K562 (cell line): Measurements from ENCODE around the gene PGM5. TPM values are rescaled to one million over a fixed set of nuclear protein-coding genes. Genes with fewer than 3 reads are reported as not detected.

ENCODE experiments used
- ATAC-seq: fragments of 200-7000 bp; cut with Tn5 transposase; 3 replicates; pipeline ENCODE4 v1.9.1; 2020; ENCODE audit warnings: moderate library complexity
- BruUV-seq: library from RNA; stranded (reverse); fragments of 400-500 nt; replicated peaks from 2 replicates; lab custom pipeline; 2021; lab: Mats Ljungman, UMichigan
- CTCF ChIA-PET: fragments of 300-600 bp; formaldehyde crosslinking; extraction: SDS; loops from one replicate; lab custom pipeline; 2021; ENCODE audit warnings: low intra/inter-chr PET ratio; lab: Yijun Ruan, JAX
- POLR2A ChIA-PET: fragments of 300-600, 350-650 bp; sonication (Branson Sonifier 250); formaldehyde crosslinking; extraction: SDS; loops from one replicate; lab custom pipeline; 2021; ENCODE audit warnings: antibody characterized with exemption, inconsistent platforms; lab: Yijun Ruan, JAX
- DNase-seq, 4 experiments: peaks; one replicate each; pipeline versions ENCODE4 v3.0.0 to v3.0.0-alpha.2; 2011 to 2018; ENCODE audit warnings: low spot score in 3 of 4, mixed read lengths in 3 of 4; ENCODE audit errors: extremely low read depth in 1 of 4
- FAIRE-seq: peaks from 2 replicates; lab custom pipeline; 2011; peaks lifted over from hg19 to GRCh38; lab: Jason Lieb, UNC
- H2AFZ ChIP-seq: 2 replicates; pipeline ENCODE4 v1.6.0; 2011; ENCODE audit warnings: low read depth, low read length, control low read depth, inconsistent platforms
- H3K27ac ChIP-seq: fragments of 200-600 bp; 3 replicates; pipeline ENCODE4 v1.8.0; 2011; ENCODE audit warnings: low read depth, mild to moderate bottlenecking, control low read depth, inconsistent platforms, low read length, moderate library complexity, mixed read lengths; ENCODE audit errors: extremely low read depth
- H3K27me3 ChIP-seq, 2 experiments: fragments of 300-600 bp in 1 of 2; 2 replicates in 1 of 2; 3 replicates in 1 of 2; pipeline versions ENCODE4 v1.6.0 to v1.8.0; 2011; ENCODE audit warnings: inconsistent platforms in 2 of 2, low read length in 2 of 2, mild to moderate bottlenecking in 1 of 2, mixed read lengths in 1 of 2, moderate library complexity in 1 of 2; ENCODE audit not compliant: control insufficient read depth in 2 of 2, insufficient read depth in 2 of 2
- H3K36me3 ChIP-seq: fragments of 300-600 bp; 3 replicates; pipeline ENCODE4 v1.8.0; 2011; ENCODE audit warnings: mild to moderate bottlenecking, low read length, inconsistent platforms; ENCODE audit not compliant: control insufficient read depth, insufficient read depth
- H3K4me1 ChIP-seq, 2 experiments: fragments of 200-600 bp in 1 of 2; replicated peaks in 1 of 2; 2 replicates in 1 of 2; 3 replicates in 1 of 2; pipeline versions ENCODE4 v1.5.1 to v1.8.0; 2011; ENCODE audit warnings: inconsistent platforms in 2 of 2, low read length in 2 of 2, mild to moderate bottlenecking in 1 of 2, mixed read lengths in 1 of 2, moderate library complexity in 1 of 2; ENCODE audit not compliant: control insufficient read depth in 2 of 2, insufficient read depth in 2 of 2
- H3K4me2 ChIP-seq: 2 replicates; pipeline ENCODE4 v1.6.1; 2011; ENCODE audit warnings: low read length, control low read depth, inconsistent platforms, mixed read lengths; ENCODE audit not compliant: insufficient read depth
- H3K4me3 ChIP-seq: fragments of 200-600 bp; sonication (generic), shearing (Covaris generic); 2 replicates; pipeline ENCODE4 v1.5.1; 2016; ENCODE audit warnings: control low read depth, inconsistent platforms
- H3K79me2 ChIP-seq: fragments of 200-600 bp; 3 replicates; pipeline ENCODE4 v1.8.0; 2011; ENCODE audit warnings: low read length, inconsistent platforms; ENCODE audit not compliant: control insufficient read depth, insufficient read depth
- H3K9ac ChIP-seq, 2 experiments: 2 replicates each; pipeline versions ENCODE4 v1.6.0 to v1.6.1; 2011; ENCODE audit warnings: low read depth in 2 of 2, low read length in 2 of 2, control low read depth in 1 of 2, inconsistent platforms in 1 of 2, mild to moderate bottlenecking in 1 of 2, mixed read lengths in 1 of 2; ENCODE audit not compliant: insufficient read depth in 1 of 2
- H3K9me1 ChIP-seq: one replicate; pipeline ENCODE4 v1.6.0; 2011; ENCODE audit warnings: inconsistent platforms, mild to moderate bottlenecking, low read length, moderate library complexity; ENCODE audit not compliant: control insufficient read depth, insufficient read depth
- H3K9me3 ChIP-seq: replicated peaks from 2 replicates; pipeline ENCODE4 v1.5.1; 2011; ENCODE audit warnings: low read depth, low read length, inconsistent platforms; ENCODE audit not compliant: control insufficient read depth, insufficient read depth
- H4K20me1 ChIP-seq: replicated peaks from 2 replicates; pipeline ENCODE4 v1.6.1; 2011; ENCODE audit warnings: low read length, inconsistent platforms, mixed read lengths; ENCODE audit not compliant: control insufficient read depth, insufficient read depth
- WGBS: fragments of 100-300 bp; shearing (Covaris generic); methylation state at CpG from one replicate; pipeline ENCODE4 v1.1.6; 2016; ENCODE audit warnings: low coverage, mixed read lengths; ENCODE audit not compliant: insufficient coverage; ENCODE audit errors: missing lambda C conversion rate; 5-methylcytosine and 5-hydroxymethylcytosine counted together
- in situ Hi-C: fragments of 300-500 bp; cut with MboI; formaldehyde crosslinking; loops from 4 replicates; pipeline ENCODE4 v1.15.0; 2018; ENCODE audit warnings: inconsistent platforms, mixed read lengths
- intact Hi-C: fragments of 100-400 bp; cut with micrococcal nuclease; formaldehyde crosslinking; loops from 2 replicates; pipeline ENCODE4 v1.14.2; 2022
- polyA plus RNA-seq, 8 experiments: library from polyadenylated mRNA; depleted of rRNA in 4 of 8; stranded (reverse) in 5 of 8; unstranded in 3 of 8; fragments of >200 nt; fragmentation: Nextera tagmentation in 2 of 8; fragmentation: Illumina TruSeq in 1 of 8; extraction: Ambion mirVana in 2 of 8; extraction: Trizol in 1 of 8; gene quantifications; 2 replicates each; pipeline versions ENCODE4 v1.2.1 to v1.2.3, GENCODE V29; 2011 to 2014; ENCODE audit warnings: inconsistent platforms in 1 of 8, missing spikeins in 1 of 8
- total RNA-seq, 7 experiments: library from RNA; depleted of rRNA in 6 of 7; stranded (reverse); fragments of >200 nt in 6 of 7; fragmentation: Illumina TruSeq in 2 of 7; extraction: Trizol in 2 of 7; gene quantifications; 2 replicates each; pipeline versions ENCODE4 v1.2.1 to v1.2.3, GENCODE V29; 2011 to 2021; ENCODE audit warnings: low replicate concordance in 1 of 7
- TF ChIP-seq, protein P1 (sequence below), 2 experiments: fragments of 200-800 bp in 1 of 2; sonication (Bioruptor generic) in 1 of 2; sonication (generic) in 1 of 2; formaldehyde crosslinking in 1 of 2; IDR thresholded peaks in 1 of 2; conservative IDR thresholded peaks in 1 of 2; 2 replicates each; pipeline versions ENCODE4 v1.5.0 to v1.6.1; 2016 to 2020; ENCODE audit warnings: missing compliant biosample characterization in 1 of 2, missing genetic modification characterization in 1 of 2, missing genetic modification reagents in 1 of 2
- TF ChIP-seq, protein P2 (sequence below): sonication (generic); formaldehyde crosslinking; IDR thresholded peaks from 2 replicates; pipeline ENCODE4 v1.8.0; 2022; ENCODE audit warnings: mild to moderate bottlenecking, missing genetic modification reagents

Gene PGM5
- total and polyA plus RNA-seq, 9 of the 15 experiments (the other 6 are each of a cell fraction or from before 2014, with no cell fraction given), result 0.03 to 0.24 (median 0.15) TPM; not detected in 1

DNA sequence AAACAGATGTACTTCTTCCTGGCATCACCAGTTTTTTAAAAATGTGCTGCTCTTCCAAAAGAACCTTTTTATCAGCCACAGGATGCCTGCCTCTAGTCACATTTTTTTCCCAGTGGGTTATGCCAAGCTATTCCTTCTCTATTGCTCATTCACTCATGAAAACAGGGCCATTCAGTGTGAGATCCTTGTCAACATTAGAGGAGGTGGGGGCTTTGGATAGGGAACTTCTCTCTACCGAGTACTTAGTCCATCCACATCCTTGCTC, 181.1 kb downstream of the PGM5 start:
- FAIRE-seq (no peak), ATAC-seq (no peak), DNase-seq (no peak)
- Histone ChIP-seq H3K27ac (no peak overlapping the region), H3K36me3 (no peaks in the 10 kb centered on the region), H3K4me2 (no peak overlapping the region), H3K4me1 (no peaks in the 10 kb centered on the region), H3K9me1 (no peaks in the 10 kb centered on the region), H3K9me3 (no peaks in the 10 kb centered on the region), H3K27me3 (peaks cover 0 to 8% of the 10 kb centered on the region in 2 experiments; a peak in 3 of 5 replicates), H4K20me1 (no peaks in the 10 kb centered on the region), H3K4me3 (no peak overlapping the region), H2AFZ (no peak overlapping the region), H3K79me2 (no peaks in the 10 kb centered on the region), H3K9ac (no peak overlapping the region)
- ChIA-PET POLR2A (no interaction called here), CTCF (no interaction called here)
- TF ChIP-seq, protein P1, sequence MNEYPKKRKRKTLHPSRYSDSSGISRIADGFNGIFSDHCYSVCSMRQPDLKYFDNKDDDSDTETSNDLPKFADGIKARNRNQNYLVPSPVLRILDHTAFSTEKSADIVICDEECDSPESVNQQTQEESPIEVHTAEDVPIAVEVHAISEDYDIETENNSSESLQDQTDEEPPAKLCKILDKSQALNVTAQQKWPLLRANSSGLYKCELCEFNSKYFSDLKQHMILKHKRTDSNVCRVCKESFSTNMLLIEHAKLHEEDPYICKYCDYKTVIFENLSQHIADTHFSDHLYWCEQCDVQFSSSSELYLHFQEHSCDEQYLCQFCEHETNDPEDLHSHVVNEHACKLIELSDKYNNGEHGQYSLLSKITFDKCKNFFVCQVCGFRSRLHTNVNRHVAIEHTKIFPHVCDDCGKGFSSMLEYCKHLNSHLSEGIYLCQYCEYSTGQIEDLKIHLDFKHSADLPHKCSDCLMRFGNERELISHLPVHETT (CRISPR knock-in tag; conservative IDR thresholded peaks at IDR 0.05 in 1 of 2, IDR thresholded peaks at IDR 0.05 in 1 of 2), result no peak
- TF ChIP-seq, protein P2, sequence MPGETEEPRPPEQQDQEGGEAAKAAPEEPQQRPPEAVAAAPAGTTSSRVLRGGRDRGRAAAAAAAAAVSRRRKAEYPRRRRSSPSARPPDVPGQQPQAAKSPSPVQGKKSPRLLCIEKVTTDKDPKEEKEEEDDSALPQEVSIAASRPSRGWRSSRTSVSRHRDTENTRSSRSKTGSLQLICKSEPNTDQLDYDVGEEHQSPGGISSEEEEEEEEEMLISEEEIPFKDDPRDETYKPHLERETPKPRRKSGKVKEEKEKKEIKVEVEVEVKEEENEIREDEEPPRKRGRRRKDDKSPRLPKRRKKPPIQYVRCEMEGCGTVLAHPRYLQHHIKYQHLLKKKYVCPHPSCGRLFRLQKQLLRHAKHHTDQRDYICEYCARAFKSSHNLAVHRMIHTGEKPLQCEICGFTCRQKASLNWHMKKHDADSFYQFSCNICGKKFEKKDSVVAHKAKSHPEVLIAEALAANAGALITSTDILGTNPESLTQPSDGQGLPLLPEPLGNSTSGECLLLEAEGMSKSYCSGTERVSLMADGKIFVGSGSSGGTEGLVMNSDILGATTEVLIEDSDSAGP (CRISPR knock-in tag), result no peak
- BruUV-seq, result no TSS peak
- in situ Hi-C loops, result no loop called here
- intact Hi-C loops, result no loop called here
- 0% methylated on average over 1 of the region's 1 CpG for WGBS
